ENCODE measurements around the gene PIH1D1.
"Not testable (repeated sequence)": the region's sequence is repeated elsewhere in the genome, so short reads cannot be mapped to it uniquely, and the experiment has no call there.

Gene PIH1D1

GRCh38 chr19:49479975-49480628, 28.5 kb upstream of the PIH1D1 start:
- no peak for DNase-seq

- peak; percentile 61 for DNase-seq
Measured at GRCh38 chr19:49475995-49476880, 24.6 kb upstream of the PIH1D1 start.

- no peak for DNase-seq
Measured at GRCh38 chr19:49475191-49475917, 23.7 kb upstream of the PIH1D1 start.

DNA sequence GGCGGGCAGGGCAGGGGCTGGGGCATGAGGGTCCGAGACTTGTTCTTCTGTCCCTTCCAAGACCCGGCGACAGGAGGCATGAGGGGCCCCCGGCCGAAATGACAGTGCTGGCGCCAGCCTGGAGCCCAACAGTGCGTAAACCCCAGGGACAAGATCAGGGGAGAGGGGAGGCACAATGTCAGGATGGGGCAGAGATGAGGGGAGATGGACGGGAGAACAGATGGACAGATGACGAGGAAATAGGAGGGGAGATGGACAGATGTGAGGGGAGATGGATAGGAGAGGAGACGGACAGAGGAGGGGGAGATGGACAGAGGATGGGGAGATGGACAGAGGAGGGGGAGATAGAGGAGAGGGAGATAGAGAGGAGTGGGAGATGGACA, 22.9 kb upstream of the PIH1D1 start:
- no peak for DNase-seq

DNA sequence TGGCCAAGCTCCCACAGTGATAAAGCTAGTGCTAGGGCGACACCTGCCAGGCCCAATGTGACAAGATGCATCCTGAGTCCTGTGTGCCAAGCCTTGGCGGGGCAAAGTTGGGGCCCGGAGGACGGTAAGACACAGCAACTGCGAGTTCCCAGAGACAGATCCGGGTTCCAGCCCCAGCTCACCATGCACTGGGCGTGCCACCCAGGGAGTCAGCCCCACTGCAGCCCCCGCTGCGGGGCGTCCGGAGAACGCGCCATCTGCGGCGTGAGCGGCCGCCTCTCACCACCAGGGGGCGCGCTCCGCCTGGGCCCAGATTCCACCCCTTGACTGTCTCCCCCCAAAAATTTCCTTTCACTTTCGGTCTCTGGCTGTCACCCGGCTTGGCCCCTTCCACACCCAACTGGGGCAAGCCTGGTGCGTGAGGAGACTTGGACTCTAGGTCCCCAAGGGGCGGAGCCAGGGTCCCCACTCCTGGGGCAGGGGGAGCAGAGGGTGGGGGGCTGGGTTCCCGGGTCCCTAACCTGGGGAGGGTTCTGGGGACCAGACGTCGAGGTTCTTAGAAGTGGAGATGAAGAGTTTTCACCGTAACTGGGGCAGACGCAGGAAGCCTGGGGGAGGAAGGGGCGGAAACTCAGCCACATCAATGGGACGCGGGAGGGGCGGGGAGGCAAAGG, 22.4 kb upstream of the PIH1D1 start, which contains the start of gene FLT3LG:
FLT3LG (plus strand) TSS at position 348 of the 674 bp plus-strand sequence. CDS start 425 bp downstream, outside the sequence.
- DNase-seq = peak; percentile 86

GRCh38 chr19:49473501-49473867, 21.9 kb upstream of the PIH1D1 start:
- not testable (repeated sequence) for DNase-seq

DNA sequence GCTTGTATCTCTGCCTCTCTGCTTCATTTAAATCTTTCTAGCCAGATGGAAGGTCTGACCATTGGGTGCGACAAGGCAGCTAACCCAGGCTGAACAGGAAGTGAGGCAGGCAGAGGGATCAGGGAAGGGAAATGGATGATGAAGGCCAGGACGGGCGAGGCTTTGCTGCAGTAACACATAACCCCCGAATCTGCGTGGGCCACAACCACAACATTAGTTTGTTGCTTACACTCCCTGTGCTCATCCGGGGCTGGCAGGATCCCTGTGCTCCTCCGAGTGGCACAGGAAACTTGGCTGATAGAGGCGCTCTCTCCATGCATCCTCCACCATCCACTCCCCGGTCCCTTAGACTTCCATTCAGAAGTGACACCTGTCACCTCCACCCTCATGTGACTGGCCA, 21.3 kb upstream of the PIH1D1 start:
- DNase-seq = no peak

- DNase-seq = no peak
Measured at GRCh38 chr19:49470615-49470978, 19.0 kb upstream of the PIH1D1 start.

DNA sequence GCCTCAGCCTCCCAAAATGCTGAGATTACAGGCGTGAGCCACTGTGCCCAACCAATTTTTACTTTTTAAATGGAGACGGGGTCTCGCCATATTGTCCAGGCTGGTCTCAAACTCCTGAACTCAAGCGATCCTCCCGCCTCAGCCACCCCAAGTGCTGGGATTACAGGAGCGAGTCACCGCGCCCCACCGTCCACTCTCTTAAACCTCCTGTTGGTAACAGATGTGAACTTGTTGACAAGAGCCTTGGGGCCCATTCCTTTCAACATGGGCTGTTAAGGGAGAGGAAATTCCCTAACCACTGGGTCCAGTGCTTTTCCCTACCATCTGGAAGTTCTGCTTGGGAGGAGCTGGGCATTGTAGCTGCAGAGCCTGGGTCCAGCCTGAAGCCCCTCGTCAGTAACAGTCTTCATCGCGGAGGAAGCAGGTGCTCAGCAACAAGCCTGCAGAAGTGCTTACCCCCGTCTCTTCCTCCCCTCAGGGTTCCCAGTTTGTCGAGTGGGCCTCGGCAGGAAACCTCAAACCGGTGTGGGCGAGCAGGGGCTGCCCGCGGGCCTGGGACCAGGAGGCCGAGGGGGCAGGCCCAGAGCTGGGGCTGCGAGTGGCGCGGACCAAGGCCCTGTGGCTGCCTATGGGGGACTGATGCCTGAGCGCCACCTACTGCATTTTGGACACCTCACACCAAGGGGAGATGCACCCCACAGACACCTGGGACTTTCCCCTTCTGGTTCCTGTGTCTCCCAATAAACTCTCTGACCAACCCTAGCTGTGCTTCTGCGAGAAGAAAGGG, 18.4 kb upstream of the PIH1D1 start:
- DNase-seq = no peak

DNA sequence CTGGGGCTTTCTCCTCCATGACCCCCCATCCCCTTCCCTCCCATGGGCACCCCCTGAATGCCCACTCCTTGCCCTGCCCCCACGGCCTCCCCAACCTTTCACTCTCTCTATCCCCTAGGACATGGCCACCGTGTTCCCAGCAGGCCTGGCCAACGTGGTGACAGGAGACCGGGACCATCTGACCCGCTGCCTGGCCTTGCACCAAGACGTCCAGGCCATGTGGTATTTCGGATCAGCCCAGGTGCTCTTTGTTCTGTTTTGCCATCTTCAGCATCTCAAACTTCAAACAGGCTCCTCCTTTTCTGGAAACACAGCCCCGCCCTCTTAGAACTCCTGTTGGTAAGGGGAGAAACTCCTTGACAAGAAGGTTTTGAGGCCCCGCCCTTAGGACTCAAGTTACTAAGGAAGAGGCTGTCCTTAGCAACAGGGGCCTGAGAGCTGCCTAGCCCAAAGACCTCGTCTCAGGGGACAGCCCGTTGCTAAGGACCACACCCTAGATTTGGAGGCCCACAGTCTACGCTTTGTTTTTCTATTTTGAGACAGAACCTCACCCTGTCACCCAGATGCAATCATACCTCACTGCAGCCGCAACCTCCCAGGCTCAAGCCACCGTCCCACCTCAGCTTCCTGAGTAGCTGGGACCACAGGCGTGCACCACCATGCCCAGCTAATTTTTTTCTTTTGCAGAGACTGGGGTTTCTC, 17.3 kb upstream of the PIH1D1 start:
- no peak for DNase-seq

DNA sequence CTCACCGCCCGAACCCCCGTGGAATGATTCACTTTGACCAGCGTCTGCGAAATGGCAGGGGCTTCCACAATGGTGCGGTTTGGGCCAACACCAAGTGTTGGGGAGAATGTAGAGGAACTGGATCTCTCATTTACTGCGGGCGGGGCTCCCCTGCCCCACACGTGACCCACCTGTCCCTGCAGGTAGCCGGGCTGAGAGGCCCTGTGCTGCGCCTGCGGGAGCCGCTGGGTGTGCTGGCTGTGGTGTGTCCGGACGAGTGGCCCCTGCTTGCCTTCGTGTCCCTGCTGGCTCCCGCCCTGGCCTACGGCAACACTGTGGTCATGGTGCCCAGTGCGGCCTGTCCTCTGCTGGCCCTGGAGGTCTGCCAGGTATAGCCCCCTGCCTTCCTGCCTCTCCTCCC, 16.6 kb upstream of the PIH1D1 start:
- no peak for DNase-seq

GRCh38 chr19:49465371-49465770, 13.8 kb upstream of the PIH1D1 start:
- DNase-seq = no peak

GRCh38 chr19:49463960-49464740, 12.5 kb upstream of the PIH1D1 start:
- no peak for DNase-seq

DNA sequence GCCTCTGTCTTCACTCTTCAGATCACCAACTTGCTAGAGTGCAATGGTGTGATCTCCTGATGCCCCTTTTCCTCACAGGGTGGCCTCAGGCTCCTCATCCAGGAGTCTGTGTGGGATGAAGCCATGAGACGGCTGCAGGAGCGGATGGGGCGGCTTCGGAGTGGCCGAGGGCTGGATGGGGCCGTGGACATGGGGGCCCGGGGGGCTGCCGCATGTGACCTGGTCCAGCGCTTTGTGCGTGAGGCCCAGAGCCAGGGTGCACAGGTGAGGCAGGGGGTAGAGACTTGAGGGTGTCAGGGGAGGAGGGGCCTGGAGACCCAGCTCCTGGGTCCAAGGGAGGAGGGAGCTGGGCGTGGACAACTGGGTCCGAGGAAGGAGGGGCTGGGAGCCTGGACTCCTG, 10.9 kb upstream of the PIH1D1 start:
- DNase-seq = no peak

DNA sequence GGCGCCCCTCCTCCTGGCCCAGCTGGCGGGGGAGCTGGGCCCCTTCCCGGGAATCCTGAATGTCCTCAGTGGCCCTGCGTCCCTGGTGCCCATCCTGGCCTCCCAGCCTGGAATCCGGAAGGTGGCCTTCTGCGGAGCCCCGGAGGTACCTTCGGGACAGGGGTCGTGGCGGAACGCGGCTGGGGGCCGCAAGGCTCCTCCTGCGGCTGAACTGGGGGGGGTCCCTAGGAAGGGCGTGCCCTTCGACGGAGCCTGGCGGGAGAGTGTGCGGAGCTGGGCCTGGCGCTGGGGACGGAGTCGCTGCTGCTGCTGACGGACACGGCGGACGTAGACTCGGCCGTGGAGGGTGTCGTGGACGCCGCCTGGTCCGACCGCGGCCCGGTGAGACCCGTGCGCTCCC, 10.0 kb upstream of the PIH1D1 start:
- DNase-seq = no peak

GRCh38 chr19:49461130-49461529, 9.5 kb upstream of the PIH1D1 start:
- DNase-seq = not testable (repeated sequence)

DNA sequence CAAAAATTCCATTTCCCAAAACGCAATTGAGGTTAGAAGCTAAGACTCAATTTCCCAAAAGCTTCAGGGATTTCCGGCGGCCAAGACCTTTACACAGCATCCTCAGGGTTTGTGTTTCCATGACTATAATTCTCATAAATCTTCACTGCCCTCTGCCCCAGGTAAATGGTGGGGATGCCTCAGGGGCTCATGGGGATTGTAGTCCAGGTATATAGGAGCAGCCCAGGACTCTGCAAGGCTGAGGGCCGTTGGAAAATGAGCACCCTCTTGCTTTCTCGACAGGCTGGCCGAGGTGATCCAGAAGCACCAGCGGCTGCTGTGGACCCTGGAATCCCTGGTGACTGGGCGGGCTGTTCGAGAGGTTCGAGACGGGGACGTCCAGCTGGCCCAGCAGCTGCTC, 7.8 kb upstream of the PIH1D1 start:
- no peak for DNase-seq

DNA sequence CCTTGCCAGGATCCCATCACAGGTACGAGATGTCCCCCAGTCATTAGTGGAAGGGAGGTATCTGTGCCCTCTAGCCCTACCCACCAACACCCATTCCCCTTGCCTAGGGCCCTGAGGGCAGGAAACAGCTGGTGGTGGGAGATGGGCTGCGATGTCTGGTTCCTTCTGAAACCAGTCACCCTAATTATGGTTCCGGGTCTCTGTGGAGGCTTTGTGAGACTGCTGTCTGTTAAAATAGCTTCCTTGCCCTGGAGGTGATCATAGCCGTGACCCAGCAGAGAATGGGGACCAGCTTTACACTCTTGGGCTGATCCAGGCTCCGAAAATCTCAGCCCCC, 6.9 kb upstream of the PIH1D1 start:
- DNase-seq = no peak

GRCh38 chr19:49456326-49456725, 4.7 kb upstream of the PIH1D1 start:
- DNase-seq = no peak

DNA sequence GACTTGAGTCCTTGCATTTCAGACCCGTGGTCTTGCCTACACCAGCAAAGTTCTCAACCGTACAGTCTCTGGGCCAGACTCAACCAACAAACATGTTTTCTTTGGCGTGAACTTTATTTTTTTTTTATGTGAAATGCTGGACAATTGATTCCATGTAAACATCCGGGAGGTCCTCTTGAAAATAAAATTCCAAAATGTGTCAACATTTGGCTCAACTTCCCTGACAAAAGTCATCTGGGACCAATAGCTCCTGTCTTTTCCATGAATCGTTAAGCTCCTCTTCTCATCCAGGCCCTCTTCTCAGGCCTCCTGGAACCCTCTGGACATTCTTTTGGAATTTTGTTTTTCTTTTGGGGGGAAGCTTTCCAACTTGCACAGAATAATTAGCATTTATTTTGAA, 4.2 kb upstream of the PIH1D1 start:
- no peak for DNase-seq

DNA sequence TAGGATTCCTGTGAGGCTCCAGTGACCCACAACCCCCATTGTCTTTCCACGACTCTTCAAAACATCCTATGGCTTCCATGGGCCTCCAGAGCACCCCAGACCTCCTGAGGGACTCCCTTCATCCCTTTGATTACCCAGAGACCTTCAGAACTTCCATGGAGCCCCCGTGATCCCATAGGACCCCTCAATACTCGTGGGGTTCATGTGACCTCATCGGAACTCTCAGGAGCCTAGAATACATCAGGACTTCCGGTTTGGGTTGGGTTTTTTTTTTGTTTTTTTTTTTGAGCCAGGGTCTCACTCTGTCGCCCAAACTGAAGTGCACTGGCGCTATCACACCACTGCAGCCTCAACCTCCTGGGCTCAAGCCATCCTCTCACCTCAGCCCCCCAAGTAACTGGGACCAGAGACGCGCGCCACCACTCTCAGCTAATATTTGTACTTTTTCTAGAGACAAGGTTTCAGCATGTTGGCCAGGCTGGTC, 2.2 kb upstream of the PIH1D1 start:
- DNase-seq = no peak

All from 8988T (cell line).